ENCODE measurements around the gene LRRC4.

DNA sequence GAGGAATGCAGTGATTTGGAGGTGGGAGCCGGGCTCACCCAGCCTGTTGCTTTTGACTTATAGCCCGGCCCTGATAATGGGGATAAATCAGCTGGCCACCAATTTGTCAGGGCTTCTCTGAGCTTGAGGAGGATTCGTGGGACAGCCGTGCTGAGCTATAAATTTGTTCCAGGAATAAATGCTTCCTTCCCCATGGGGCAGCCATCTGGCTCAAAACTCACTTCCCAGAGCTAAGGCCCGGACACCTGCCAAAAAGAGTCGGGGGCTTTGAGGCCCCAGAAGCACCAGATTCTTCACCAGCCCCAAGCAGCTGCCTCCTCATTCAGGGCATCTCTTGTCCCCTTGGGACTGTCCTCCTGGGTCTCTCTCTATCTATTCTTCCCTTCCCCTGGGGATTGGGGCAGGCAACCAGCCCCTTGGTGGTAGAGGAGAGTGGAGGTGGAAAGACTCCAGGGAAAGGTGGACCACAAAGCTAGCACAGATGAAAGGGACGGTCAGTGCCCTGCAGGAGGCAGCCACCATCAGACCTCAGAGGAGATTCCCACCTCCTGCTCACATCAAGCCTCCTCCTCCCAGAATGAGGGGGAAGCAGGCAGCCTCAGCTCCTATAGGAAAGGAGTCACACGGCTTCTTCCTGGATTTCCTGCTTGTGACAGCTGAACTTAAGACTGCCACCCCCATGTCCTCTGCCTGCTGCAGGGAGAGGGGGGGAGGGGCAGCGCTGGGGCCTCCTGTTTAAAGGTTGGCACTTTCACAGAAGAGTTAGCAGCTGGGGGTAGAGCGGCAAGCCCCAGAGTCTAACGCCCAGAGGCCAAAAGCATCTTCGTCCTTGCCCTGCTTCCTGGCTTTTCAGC, 44.2 kb upstream of the LRRC4 start:
- TF ChIP-seq ZFX (IDR thresholded peaks at IDR 0.05; ENCODE audit: borderline replicate concordance), result no peak
- TF ChIP-seq, protein P1, sequence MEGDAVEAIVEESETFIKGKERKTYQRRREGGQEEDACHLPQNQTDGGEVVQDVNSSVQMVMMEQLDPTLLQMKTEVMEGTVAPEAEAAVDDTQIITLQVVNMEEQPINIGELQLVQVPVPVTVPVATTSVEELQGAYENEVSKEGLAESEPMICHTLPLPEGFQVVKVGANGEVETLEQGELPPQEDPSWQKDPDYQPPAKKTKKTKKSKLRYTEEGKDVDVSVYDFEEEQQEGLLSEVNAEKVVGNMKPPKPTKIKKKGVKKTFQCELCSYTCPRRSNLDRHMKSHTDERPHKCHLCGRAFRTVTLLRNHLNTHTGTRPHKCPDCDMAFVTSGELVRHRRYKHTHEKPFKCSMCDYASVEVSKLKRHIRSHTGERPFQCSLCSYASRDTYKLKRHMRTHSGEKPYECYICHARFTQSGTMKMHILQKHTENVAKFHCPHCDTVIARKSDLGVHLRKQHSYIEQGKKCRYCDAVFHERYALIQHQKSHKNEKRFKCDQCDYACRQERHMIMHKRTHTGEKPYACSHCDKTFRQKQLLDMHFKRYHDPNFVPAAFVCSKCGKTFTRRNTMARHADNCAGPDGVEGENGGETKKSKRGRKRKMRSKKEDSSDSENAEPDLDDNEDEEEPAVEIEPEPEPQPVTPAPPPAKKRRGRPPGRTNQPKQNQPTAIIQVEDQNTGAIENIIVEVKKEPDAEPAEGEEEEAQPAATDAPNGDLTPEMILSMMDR (IDR thresholded peaks at IDR 0.05), result no peak
